Caco-2 (cell line): ENCODE results near the gene ALDOB. TPM values are rescaled to one million over a fixed set of nuclear protein-coding genes. Genes with fewer than 3 reads are reported as not detected.

Experiments used
- BruUV-seq: library from RNA; stranded (reverse); fragments of 400-500 nt; replicated peaks from 2 replicates; lab custom pipeline; 2021; lab: Mats Ljungman, UMichigan
- CTCF ChIA-PET: fragments of 300-600 bp; sonication (Branson Sonifier 250); formaldehyde crosslinking; loops from one replicate; lab custom pipeline; 2022; ENCODE audit warnings: antibody characterized with exemption; lab: Charles Lee
- POLR2A ChIA-PET: fragments of 300-600 bp; sonication (Branson Sonifier 250); formaldehyde crosslinking; loops from one replicate; lab custom pipeline; 2022; ENCODE audit warnings: antibody characterized with exemption; lab: Charles Lee
- DNase-seq, 2 experiments: peaks; one replicate each; pipeline versions ENCODE4 v3.0.0 to v3.0.0-alpha.2; 2020 to 2022
- H3K27me3 ChIP-seq: replicated peaks from 2 replicates; pipeline ENCODE4 v1.6.0; 2011; ENCODE audit warnings: low read length; ENCODE audit not compliant: control insufficient read depth, insufficient read depth
- H3K36me3 ChIP-seq: 2 replicates; pipeline ENCODE4 v1.5.1; 2011; ENCODE audit warnings: low read length; ENCODE audit not compliant: control insufficient read depth, insufficient read depth
- H3K4me1 ChIP-seq: fragments of 250-450 bp; sonication (Bioruptor Pico); 2 replicates; pipeline ENCODE4 v1.5.1; 2020; ENCODE audit warnings: mild to moderate bottlenecking
- H3K4me3 ChIP-seq: 2 replicates; pipeline ENCODE4 v1.5.1; 2011; ENCODE audit warnings: low read depth, mild to moderate bottlenecking, control low read depth, low read length
- H3K9me3 ChIP-seq: fragments of 250-450 bp; sonication (Bioruptor Pico); 2 replicates; pipeline ENCODE4 v1.5.1; 2020; ENCODE audit warnings: mild to moderate bottlenecking, moderate library complexity
- H3K27ac Mint-ChIP-seq: one replicate; pipeline ENCODE4 v1.8.0; 2022; ENCODE audit warnings: mixed read lengths; ENCODE audit not compliant: unreplicated experiment
- H3K27me3 Mint-ChIP-seq: one replicate; pipeline ENCODE4 v1.8.0; 2022; ENCODE audit warnings: mixed read lengths; ENCODE audit not compliant: insufficient read depth, unreplicated experiment
- H3K36me3 Mint-ChIP-seq: one replicate; pipeline ENCODE4 v1.8.0; 2022; ENCODE audit warnings: mild to moderate bottlenecking, mixed read lengths; ENCODE audit not compliant: insufficient read depth, unreplicated experiment
- H3K4me1 Mint-ChIP-seq: one replicate; pipeline ENCODE4 v1.8.0; 2022; ENCODE audit warnings: low read depth, mixed read lengths; ENCODE audit not compliant: unreplicated experiment
- H3K4me3 Mint-ChIP-seq: one replicate; pipeline ENCODE4 v1.8.0; 2022; ENCODE audit warnings: mild to moderate bottlenecking, moderate library complexity, mixed read lengths; ENCODE audit not compliant: unreplicated experiment
- H3K9me3 Mint-ChIP-seq: one replicate; pipeline ENCODE4 v1.8.0; 2022; ENCODE audit warnings: mixed read lengths; ENCODE audit not compliant: unreplicated experiment
- intact Hi-C: fragments of 100-400 bp; cut with micrococcal nuclease; formaldehyde crosslinking; loops from one replicate; pipeline ENCODE4 v1.10.0; 2022; ENCODE audit not compliant: unreplicated experiment
- total RNA-seq: library from RNA; stranded (reverse); gene quantifications from 2 replicates; pipeline ENCODE4 v1.2.3, GENCODE V29; 2022
- TF ChIP-seq, protein P1 (sequence below), 2 experiments: fragments of 200-600 bp in 1 of 2; IDR thresholded peaks; 1 replicate in 1 of 2; 2 replicates in 1 of 2; pipeline versions ENCODE4 v1.5.1 to v1.8.0; 2011 to 2022; ENCODE audit warnings: antibody characterized with exemption in 1 of 2, control low read depth in 1 of 2, inconsistent platforms in 1 of 2, low read depth in 1 of 2, low read length in 1 of 2, mild to moderate bottlenecking in 1 of 2, moderate library complexity in 1 of 2; ENCODE audit not compliant: insufficient read depth in 1 of 2, severe bottlenecking in 1 of 2, unreplicated experiment in 1 of 2

The ALDOB gene
- total RNA-seq, 1 experiment from 2014 or later = 0.18 TPM

DNA sequence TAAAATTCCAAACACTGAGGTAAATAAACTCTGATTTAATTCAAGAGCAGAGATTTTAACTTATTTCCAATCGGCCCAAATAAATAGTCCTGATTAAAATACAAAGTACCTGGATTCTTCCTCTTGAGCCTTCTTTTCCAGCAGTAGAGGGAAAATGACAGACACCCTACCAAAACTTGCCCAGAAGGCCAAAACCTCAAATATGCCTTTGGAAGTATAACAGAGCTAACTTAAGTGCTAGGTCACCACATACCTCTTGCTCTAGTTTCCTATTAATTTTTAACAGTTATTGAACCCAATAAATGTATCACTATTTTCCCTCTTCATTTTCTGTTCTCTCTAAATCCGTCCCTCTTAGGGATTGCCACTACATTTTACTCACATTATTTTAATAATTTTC, 52.2 kb downstream of the ALDOB start:
- Mint-ChIP-seq H3K4me1 (peaks cover 17% of the 10 kb centered on the region), H3K36me3 (peaks cover 38% of the 10 kb centered on the region), H3K27me3 (no peaks in the 10 kb centered on the region), H3K27ac (no peak overlapping the region), H3K9me3 (peaks cover 25% of the 10 kb centered on the region), H3K4me3 (no peak overlapping the region)
- no peak for DNase-seq
- POLR2A ChIA-PET = no interaction called here
- H3K4me1 ChIP-seq = peaks cover 23% of the 10 kb centered on the region
- intact Hi-C loops = no loop called here
- no peaks in the 10 kb centered on the region for H3K27me3 ChIP-seq
- CTCF ChIA-PET = no interaction called here
- TF ChIP-seq, protein P1, sequence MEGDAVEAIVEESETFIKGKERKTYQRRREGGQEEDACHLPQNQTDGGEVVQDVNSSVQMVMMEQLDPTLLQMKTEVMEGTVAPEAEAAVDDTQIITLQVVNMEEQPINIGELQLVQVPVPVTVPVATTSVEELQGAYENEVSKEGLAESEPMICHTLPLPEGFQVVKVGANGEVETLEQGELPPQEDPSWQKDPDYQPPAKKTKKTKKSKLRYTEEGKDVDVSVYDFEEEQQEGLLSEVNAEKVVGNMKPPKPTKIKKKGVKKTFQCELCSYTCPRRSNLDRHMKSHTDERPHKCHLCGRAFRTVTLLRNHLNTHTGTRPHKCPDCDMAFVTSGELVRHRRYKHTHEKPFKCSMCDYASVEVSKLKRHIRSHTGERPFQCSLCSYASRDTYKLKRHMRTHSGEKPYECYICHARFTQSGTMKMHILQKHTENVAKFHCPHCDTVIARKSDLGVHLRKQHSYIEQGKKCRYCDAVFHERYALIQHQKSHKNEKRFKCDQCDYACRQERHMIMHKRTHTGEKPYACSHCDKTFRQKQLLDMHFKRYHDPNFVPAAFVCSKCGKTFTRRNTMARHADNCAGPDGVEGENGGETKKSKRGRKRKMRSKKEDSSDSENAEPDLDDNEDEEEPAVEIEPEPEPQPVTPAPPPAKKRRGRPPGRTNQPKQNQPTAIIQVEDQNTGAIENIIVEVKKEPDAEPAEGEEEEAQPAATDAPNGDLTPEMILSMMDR (IDR thresholded peaks at IDR 0.05; ENCODE audit: insufficient read depth in 1 of 2, low read depth in 1 of 2, low read length in 1 of 2, severe bottlenecking in 1 of 2, unreplicated experiment in 1 of 2) = no peak
- H3K9me3 ChIP-seq = peaks cover 36% of the 10 kb centered on the region
- H3K4me3 ChIP-seq = no peak overlapping the region
- no TSS peak for BruUV-seq
- no peaks in the 10 kb centered on the region for H3K36me3 ChIP-seq

DNA sequence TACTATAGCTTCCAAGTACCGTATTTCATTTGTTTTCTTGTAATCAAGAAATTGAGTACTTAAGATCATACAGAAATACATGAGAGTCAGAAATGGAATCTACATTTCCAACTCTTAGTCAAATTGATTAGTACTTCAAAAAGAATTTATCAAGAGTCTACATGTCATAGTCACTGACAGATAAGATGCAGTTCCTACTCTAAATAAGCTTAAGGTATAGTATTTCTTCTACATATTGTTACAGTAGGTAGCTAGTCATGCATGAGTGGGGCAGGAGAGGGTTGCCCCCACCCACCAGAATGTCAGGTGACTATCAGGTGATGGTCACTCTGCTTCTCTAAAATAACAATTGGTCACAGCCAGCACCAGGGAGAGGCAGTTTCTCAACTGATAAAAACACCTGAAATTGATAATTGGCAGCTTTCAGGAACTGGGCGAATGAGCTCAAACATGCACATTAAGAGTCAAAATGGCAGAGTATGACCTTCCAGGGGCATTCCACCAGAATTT, 53.7 kb downstream of the ALDOB start:
- peaks cover 43% of the 10 kb centered on the region for H3K9me3 ChIP-seq
- BruUV-seq = no TSS peak
- Mint-ChIP-seq H3K27me3 (no peaks in the 10 kb centered on the region), H3K4me1 (peaks cover 12% of the 10 kb centered on the region), H3K36me3 (peaks cover 37% of the 10 kb centered on the region), H3K27ac (no peak overlapping the region), H3K9me3 (peaks cover 38% of the 10 kb centered on the region), H3K4me3 (no peak overlapping the region)
- no peak for DNase-seq
- H3K36me3 ChIP-seq = no peaks in the 10 kb centered on the region
- TF ChIP-seq, protein P1 (IDR thresholded peaks at IDR 0.05; ENCODE audit: insufficient read depth in 1 of 2, low read depth in 1 of 2, low read length in 1 of 2, severe bottlenecking in 1 of 2, unreplicated experiment in 1 of 2) = no peak
- no peak overlapping the region for H3K4me3 ChIP-seq
- intact Hi-C loops = no loop called here
- peaks cover 20% of the 10 kb centered on the region for H3K4me1 ChIP-seq
- ChIA-PET CTCF (no interaction called here), POLR2A (interaction anchor here (0.6 kb wide), 1 partner anchor 9 kb away, joined by 13 read pairs; no protein-coding TSS in a partner anchor)
- H3K27me3 ChIP-seq = no peaks in the 10 kb centered on the region

DNA sequence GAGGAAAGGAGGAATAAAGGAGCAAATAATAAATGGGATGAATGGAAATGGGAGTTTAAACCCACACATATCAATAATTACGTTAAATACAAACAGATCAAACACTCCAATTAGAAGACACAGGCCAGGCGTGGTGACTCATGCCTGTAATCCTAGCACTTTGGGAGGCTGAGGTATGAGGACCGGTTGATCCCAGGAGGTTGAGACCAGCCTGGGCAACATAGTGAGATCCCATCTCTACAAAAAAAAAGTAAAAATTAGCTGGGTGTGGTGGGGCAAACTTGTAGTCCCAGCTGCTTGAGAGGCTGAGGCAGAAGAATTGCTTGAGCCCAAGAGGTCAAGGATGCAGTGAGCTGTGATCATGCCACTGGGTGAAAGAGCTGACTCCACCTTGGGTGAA, 54.5 kb downstream of the ALDOB start:
- POLR2A ChIA-PET = no interaction called here
- intact Hi-C loops = no loop called here
- Histone ChIP-seq H3K36me3 (no peaks in the 10 kb centered on the region), H3K4me3 (no peak overlapping the region), H3K4me1 (peaks cover 20% of the 10 kb centered on the region), H3K9me3 (peaks cover 38% of the 10 kb centered on the region), H3K27me3 (no peaks in the 10 kb centered on the region)
- Mint-ChIP-seq H3K27me3 (no peaks in the 10 kb centered on the region), H3K27ac (no peak overlapping the region), H3K4me3 (no peak overlapping the region), H3K9me3 (peaks cover 45% of the 10 kb centered on the region), H3K4me1 (peaks cover 12% of the 10 kb centered on the region), H3K36me3 (peaks cover 36% of the 10 kb centered on the region)
- no peak for DNase-seq
- CTCF ChIA-PET = no interaction called here
- BruUV-seq = no TSS peak
- TF ChIP-seq, protein P1 (IDR thresholded peaks at IDR 0.05; ENCODE audit: insufficient read depth in 1 of 2, low read depth in 1 of 2, low read length in 1 of 2, severe bottlenecking in 1 of 2, unreplicated experiment in 1 of 2) = no peak
